Stimulated activated CD8-positive, alpha-beta memory T cell treated with anti-CD3 and anti-CD28 coated beads, Interleukin-15, amount 100 ng/mL, for 1 hour (primary cell): ENCODE measurements around the gene MARCKS.

Experiments
- DNase-seq: peaks from one replicate; pipeline ENCODE4 v3.0.0-alpha.2; 2020; ENCODE audit warnings: low read depth

Gene MARCKS

GRCh38 chr6:113853252-113853651, 3.9 kb upstream of the MARCKS start:
- DNase-seq: no peak

GRCh38 chr6:113854531-113855499, 2.3 kb upstream of the MARCKS start:
- no peak for DNase-seq

- no peak for DNase-seq
Observed at GRCh38 chr6:113855500-113856374, 1.4 kb upstream of the MARCKS start.

DNA sequence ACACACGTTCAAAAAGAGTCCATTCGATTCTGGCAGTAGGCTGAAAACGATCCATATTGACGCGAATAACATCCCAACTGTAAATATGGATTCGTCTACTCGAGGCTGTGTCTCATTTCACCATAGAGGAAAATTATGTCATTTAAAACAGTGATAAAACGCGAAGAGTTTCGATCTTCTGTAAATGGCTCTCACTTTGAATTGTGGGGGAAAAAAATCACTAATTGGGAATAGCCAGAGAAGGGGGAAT, 845 bp upstream of the MARCKS start:
- no peak for DNase-seq

- no peak for DNase-seq
Observed at GRCh38 chr6:113857556-113858479, 673 bp downstream of the MARCKS start.

DNA sequence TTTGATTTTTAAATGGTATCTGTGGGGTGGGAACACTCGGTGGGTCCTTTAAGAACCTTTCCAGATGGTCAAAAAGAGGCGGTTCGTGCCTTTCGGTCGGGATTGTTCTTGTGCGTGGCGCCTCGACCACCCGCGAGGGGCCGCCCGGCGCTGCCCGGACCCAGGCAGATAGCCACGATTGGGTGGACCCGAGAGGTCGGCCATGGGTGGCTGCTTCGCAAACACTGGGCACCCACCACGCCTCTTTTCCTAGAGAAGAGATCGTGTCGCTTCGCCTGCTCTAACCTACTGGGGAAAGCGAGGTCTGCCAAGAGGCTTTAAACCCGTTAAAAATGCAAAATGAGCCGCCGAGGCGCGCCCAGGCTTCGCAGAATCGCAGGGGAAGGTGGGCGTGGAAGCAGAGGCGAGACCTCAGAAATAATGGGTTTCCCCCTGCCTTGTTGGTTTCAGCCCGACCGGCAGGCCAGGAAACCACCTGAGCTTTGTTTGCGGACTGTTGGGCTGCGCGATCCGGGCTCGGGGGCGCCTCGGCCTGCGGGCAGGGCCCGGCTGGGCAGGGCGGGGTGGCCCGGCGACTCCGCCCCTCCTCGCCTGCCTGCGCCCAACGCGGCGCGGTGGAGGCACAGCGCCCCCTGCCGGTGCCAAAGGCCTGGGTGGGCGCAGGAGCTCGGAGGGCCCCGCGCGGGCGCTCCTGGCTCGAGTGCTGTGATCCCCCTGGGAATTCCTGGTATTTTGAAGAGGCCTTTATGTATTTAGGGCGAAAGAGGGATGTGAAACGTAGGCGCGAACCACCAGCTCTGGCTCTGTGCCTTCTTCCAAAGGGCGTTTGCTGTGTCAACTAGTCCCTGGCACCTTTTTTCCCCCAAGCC, 1.6 kb downstream of the MARCKS start:
- peak; percentile 24 for DNase-seq

DNA sequence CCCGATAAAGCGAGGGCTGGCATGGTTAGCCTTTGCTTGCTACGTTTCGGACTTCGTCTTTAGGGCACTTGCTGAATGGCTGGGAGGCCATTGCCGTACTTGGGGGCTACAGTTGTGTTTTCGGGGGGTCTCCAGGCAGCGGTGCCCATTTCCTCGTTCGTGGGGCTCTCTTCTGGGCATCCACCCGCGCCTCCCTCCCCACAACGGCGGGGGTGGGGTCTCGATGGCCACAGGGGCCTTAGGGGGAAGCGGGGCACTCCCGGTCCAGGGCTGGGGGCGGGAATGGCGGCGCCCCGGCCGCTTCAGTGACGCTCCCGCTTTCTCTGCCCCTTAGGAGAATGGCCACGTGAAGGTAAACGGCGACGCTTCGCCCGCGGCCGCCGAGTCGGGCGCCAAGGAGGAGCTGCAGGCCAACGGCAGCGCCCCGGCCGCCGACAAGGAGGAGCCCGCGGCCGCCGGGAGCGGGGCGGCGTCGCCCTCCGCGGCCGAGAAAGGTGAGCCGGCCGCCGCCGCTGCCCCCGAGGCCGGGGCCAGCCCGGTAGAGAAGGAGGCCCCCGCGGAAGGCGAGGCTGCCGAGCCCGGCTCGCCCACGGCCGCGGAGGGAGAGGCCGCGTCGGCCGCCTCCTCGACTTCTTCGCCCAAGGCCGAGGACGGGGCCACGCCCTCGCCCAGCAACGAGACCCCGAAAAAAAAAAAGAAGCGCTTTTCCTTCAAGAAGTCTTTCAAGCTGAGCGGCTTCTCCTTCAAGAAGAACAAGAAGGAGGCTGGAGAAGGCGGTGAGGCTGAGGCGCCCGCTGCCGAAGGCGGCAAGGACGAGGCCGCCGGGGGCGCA, 2.4 kb downstream of the MARCKS start:
- no peak for DNase-seq

GRCh38 chr6:113860181-113860955, 3.2 kb downstream of the MARCKS start:
- DNase-seq: no peak

DNA sequence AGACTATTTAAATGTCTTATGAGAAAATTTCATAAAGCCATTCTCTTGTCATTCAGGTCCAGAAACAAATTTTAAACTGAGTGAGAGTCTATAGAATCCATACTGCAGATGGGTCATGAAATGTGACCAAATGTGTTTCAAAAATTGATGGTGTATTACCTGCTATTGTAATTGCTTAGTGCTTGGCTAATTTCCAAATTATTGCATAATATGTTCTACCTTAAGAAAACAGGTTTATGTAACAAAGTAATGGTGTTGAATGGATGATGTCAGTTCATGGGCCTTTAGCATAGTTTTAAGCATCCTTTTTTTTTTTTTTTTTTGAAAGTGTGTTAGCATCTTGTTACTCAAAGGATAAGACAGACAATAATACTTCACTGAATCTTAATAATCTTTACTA, 5.0 kb downstream of the MARCKS start:
- no peak for DNase-seq

- DNase-seq: no peak
Observed at GRCh38 chr6:113870917-113871316, 13.8 kb downstream of the MARCKS start.

GRCh38 chr6:113871975-113872374, 14.8 kb downstream of the MARCKS start:
- DNase-seq: no peak

DNA sequence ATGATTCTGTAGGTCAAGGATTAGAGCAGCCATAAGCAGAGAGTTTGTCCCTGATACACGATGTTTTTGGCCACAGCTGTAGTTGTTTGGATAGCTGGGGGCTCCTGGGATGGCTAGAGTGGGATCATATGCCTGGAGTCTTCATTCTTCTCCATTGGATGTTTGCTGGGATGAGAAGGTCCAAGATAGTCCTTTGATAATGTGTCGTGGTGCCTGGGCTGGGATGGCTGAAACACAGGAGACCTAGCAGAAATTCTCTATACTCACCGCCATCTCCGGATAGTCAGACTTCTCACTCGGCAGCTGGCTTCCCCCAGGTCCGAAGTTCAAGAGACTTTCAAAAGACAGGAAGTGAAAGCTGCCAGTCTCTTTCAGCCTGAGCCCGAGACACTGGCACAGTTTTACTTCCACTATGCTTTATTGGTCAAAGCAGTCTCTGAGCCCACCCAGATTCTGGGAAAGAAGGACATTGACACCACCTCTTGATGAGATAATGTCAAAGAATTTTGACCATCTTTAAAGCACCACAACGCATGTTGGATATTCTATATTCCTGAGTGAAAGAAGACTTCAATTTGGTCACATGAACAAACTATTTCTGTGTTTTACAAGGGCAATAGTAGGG, 16.0 kb downstream of the MARCKS start:
- no peak for DNase-seq

DNA sequence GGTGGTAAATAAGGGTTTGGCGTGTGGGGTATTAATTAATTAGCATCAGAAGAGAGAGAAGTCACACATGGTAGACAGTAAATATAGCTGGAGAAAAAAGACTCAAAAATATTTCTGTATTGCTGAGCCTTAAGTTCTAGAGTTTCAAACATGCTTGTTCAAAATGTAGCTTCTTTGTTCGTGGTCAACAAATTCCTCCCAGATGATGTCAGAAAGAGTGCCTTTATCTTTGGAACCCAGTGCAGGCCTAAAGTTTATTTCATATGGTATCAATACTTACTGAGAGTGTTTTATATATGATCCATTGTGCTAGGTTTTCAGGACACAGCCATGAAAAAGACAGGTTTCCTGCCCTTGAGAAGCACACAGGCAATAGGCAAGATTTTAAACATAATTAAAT, 18.3 kb downstream of the MARCKS start:
- DNase-seq: no peak

DNA sequence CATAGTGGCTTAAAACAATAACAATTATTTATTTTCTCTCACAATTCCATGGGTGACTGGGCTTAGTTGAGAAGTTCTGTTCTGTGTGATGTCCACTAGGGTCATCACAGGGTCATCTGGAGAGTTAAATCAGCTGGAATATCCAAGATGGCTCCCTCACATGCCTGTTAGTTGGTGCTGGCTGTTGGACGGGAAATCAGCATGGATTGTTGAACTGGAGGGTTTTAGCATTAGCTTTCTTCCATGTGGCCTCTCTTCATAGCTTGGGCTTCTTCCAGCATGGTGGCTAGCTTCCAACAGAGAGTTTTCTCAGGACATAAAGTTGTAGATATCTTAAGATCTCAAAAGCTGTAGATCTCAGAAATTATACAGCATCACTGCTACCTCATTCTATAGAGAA, 19.6 kb downstream of the MARCKS start:
- no peak for DNase-seq

GRCh38 chr6:113879186-113880096, 22.3 kb downstream of the MARCKS start:
- DNase-seq: no peak

GRCh38 chr6:113881478-113881980, 24.4 kb downstream of the MARCKS start:
- no peak for DNase-seq

- DNase-seq: no peak
Observed at GRCh38 chr6:113882336-113883022, 25.3 kb downstream of the MARCKS start.
